H54 (cell line): Measurements from ENCODE around the gene CTR9.

Experiments used
- DNase-seq: peaks from one replicate; pipeline ENCODE4 v3.0.0; 2011; ENCODE audit warnings: low spot score, mixed read lengths; ENCODE audit not compliant: insufficient read length
- FAIRE-seq: peaks from 3 replicates; lab custom pipeline; 2011; peaks lifted over from hg19 to GRCh38; lab: Jason Lieb, UNC
- POLR2A ChIP-seq: IDR thresholded peaks from 2 replicates; pipeline ENCODE4 v1.6.1; 2011; ENCODE audit warnings: low read depth, mild to moderate bottlenecking, low read length

Gene CTR9

DNA sequence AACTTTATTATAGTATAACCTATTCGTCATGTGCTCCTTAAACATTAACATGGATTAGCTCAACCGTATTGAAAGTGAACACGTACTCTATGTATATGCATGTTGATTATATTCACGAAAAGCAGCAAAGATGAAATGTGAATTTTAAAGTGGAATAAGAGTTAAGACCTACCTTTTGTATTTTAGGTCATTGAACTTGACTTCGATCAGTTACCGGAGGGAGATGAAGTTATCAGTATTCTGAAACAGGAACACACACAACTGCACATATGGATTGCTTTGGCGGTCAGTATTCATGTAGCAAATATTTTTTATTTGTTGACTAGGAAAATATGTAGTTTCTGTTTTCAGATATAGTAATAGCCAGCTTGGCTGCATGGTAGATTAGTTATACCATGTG, 1.4 kb downstream of the CTR9 start:
- DNase-seq (no peak), FAIRE-seq (no peak)
- no peak for TF ChIP-seq POLR2A

DNA sequence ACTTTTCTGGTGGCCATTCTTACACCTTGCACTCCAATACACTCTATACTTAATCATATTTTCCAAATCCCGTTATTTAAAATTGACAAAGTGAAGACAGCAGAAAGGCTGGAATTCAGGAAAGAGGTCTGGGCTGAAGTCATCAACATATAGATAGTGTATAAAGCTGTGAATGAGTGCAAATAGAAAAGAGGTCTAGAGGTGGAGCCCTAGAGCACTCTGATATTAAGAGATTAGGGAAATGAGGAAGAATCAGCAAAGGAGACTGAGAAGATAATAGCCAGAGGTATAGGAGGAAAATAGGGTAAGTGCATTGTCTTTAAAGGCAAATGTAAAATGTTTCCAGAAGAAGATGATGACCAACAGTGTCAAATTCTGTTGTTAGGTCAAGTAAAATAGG, 7.9 kb downstream of the CTR9 start:
- no peak for TF ChIP-seq POLR2A
- no peak for DNase-seq
- peak; percentile 20 for FAIRE-seq

GRCh38 chr11:10761085-10761698, 10.1 kb downstream of the CTR9 start:
- TF ChIP-seq POLR2A = no peak
- FAIRE-seq (no peak), DNase-seq (no peak)

GRCh38 chr11:10762185-10762584, 11.1 kb downstream of the CTR9 start:
- no peak for TF ChIP-seq POLR2A
- no peak for FAIRE-seq
- DNase-seq = no peak

DNA sequence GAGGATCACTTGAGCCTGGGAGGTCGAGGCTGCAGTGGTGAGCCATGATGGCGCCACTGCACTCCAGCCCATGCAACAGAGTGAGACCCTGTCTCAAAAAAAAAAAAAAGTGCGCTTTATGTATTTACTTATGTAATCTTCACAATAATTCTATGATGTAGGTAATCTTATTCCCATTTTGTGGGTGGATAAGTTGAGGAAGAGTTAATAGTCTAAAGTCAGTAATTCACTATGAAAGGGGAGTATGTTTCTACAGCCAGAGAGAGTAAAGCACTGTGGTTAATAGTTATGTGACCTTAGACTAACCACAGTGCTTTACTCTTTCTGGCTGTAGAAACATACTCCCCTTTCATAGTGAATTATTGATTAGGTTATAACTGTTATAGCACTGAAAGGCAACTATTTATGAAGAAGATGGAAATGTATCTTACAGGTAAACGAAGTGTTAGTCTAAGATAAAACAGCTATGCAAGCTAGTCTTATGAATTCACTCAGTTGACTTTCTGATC, 11.9 kb downstream of the CTR9 start:
- no peak for TF ChIP-seq POLR2A
- FAIRE-seq (no peak), DNase-seq (no peak)

- FAIRE-seq (no peak), DNase-seq (no peak)
These were observed 12.7 kb downstream of the CTR9 start for GRCh38 chr11:10763766-10764165.

GRCh38 chr11:10764412-10764811, 13.4 kb downstream of the CTR9 start:
- no peak for DNase-seq
- TF ChIP-seq POLR2A = no peak
- FAIRE-seq = no peak

More at GRCh38 chr11:10763766-10764165, 12.7 kb downstream of the CTR9 start:
- no peak for TF ChIP-seq POLR2A

DNA sequence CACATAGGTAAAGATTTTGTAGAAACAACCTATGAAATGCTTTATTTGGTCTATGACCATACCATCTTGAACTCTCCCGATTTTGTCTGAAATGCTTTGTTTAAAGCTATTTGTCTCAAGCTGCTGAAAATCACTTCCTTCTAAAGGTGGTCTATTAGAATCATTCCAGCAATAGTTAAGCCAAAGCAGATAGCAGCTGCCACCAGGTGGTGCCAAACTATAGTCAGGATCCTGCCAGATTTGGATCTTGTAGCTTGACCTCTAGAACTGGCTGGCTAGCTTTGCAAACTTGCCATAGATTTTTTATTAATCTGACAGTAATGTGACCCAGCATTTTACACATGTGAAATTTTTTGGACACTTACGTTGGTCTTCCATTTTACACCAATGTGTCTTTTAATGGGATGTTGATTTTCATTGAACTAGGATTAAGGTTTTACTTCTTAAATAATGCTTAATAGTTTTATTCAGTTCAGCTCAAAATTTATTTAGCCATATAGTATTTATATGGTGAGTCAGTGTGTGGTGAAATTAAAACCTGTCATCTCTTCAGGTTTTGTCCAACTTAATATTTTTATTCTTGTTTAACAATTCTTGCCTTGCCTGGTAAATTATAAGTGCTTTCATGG, 19.7 kb downstream of the CTR9 start:
- TF ChIP-seq POLR2A = no peak
- DNase-seq (no peak), FAIRE-seq (peak; percentile 97)

DNA sequence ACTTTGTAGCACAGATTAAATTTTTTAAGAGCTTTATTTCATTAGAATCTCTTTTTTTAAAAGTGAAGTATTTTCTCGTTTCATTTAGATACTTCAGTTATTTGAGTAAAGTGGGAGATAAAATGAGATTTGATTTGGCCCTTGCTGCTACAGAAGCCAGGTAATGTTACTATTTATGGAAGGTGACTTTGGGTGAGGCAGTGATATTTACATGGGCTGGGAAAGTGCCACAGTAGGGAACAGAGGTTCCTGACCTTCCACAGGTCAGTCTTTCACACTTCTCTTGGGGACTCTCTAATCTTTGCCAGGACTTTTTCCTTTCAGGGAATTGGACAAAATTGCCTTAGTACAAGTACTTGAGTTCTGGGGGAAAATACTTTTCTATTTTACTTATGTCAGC, 20.4 kb downstream of the CTR9 start:
- FAIRE-seq (no peak), DNase-seq (no peak)
- TF ChIP-seq POLR2A = no peak

DNA sequence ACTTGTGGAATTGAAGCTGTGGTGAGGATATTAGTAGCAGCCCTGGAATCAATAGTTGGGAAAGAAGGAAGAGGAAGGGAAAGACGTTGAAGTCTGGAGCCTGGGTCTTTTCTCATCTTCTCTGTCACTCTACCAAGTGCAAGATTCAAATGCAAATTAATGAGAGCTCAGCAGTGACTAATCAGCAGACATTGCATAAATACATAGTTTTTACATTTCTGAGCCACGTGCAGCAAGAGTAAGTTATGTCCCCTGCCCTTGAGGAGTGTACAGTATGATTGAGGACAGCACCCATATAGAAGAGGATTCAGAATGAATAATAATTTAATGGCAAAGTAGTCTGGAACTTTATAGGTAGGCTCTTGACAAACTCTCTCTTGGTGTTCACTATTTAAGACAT, 23.8 kb downstream of the CTR9 start:
- FAIRE-seq (no peak), DNase-seq (no peak)
- no peak for TF ChIP-seq POLR2A

DNA sequence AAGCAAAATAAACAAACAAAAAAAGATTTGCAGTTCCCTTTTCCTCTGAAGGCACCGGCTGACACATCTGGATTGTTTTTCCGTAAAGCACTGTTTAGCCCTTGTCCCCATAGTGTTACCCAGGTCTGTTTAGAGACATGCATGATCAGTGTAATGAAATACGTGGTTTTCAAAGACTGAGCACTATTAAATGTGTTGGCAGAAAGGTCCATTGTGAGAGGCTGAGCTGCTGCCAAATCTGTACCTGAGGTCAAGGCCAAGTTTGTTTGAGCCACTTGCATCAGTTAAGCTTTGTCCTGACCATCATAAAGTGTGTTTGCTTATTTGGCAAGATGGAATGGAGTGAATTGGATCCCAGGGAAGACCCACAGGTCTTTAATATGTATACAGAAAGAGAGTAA, 26.3 kb downstream of the CTR9 start:
- DNase-seq (no peak), FAIRE-seq (no peak)
- no peak for TF ChIP-seq POLR2A

GRCh38 chr11:10777806-10778205, 26.8 kb downstream of the CTR9 start:
- DNase-seq (no peak), FAIRE-seq (no peak)
- no peak for TF ChIP-seq POLR2A

DNA sequence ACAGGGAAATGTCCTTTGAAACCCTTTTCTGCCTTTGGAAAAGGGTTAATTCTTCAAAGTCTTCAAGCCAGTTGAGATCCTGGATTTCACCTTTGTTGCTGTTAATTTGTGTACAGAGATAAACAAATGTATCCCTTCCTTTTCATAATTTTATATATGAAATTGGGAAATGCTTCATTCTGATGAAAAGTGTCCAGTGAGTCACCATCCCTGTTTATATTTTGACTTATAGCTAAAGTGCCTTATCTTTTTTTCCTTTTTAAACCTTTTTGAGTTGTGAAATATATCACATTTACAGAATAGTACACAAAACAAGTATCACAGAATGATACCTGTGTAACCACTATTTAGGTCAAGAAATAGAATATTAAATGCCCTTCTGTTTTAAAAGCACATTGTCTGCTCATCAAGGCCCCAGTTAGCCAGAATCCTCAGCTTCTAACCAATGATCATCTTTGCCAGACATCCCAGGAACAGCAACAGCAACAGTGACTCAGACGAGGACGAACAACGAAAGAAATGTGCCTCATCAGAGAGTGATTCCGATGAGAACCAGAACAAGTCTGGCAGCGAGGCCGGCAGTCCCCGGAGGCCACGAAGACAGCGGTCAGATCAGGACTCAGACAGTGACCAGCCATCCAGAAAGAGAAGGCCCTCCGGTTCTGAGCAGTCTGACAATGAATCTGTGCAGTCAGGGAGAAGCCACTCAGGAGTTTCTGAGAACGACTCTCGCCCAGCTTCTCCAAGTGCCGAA, 27.3 kb downstream of the CTR9 start:
- no peak for TF ChIP-seq POLR2A
- DNase-seq (no peak), FAIRE-seq (no peak)

GRCh38 chr11:10779086-10779485, 28.0 kb downstream of the CTR9 start:
- FAIRE-seq (no peak), DNase-seq (no peak)
- no peak for TF ChIP-seq POLR2A
